MCF 10A (cell line): ENCODE results near the gene SDC3. TPM values are rescaled to one million over a fixed set of nuclear protein-coding genes. Genes with fewer than 3 reads are reported as not detected.
"Not testable (repeated sequence)": the region's sequence is repeated elsewhere in the genome, so short reads cannot be mapped to it uniquely, and the experiment has no call there.

Experiments
- BruUV-seq: library from RNA; stranded (reverse); fragments of 400-500 nt; replicated peaks from 2 replicates; lab custom pipeline; 2021; lab: Mats Ljungman, UMichigan
- CTCF ChIA-PET: fragments of 300-600 bp; sonication (Branson Sonifier 250); formaldehyde crosslinking; extraction: SDS; loops from one replicate; lab custom pipeline; 2021; ENCODE audit warnings: antibody characterized with exemption, inconsistent platforms; lab: Yijun Ruan, JAX
- POLR2A ChIA-PET: fragments of 300-600, 350-650 bp; sonication (Branson Sonifier 250); formaldehyde crosslinking; extraction: SDS; loops from one replicate; lab custom pipeline; 2020; ENCODE audit warnings: antibody characterized with exemption, inconsistent platforms; lab: Yijun Ruan, JAX
- DNase-seq: peaks from one replicate; pipeline ENCODE4 v3.0.0-alpha.2; 2018; ENCODE audit not compliant: unreplicated experiment
- H3K27ac Mint-ChIP-seq: one replicate; pipeline ENCODE4 v1.8.0; 2022; ENCODE audit warnings: mild to moderate bottlenecking, low read depth, mixed read lengths; ENCODE audit not compliant: unreplicated experiment
- H3K27me3 Mint-ChIP-seq: one replicate; pipeline ENCODE4 v1.8.0; 2022; ENCODE audit warnings: mixed read lengths; ENCODE audit not compliant: insufficient read depth, unreplicated experiment
- H3K36me3 Mint-ChIP-seq: one replicate; pipeline ENCODE4 v1.8.0; 2022; ENCODE audit warnings: mild to moderate bottlenecking, moderate library complexity, mixed read lengths; ENCODE audit not compliant: insufficient read depth, unreplicated experiment
- H3K4me1 Mint-ChIP-seq: one replicate; pipeline ENCODE4 v1.8.0; 2022; ENCODE audit warnings: mixed read lengths; ENCODE audit not compliant: insufficient read depth, unreplicated experiment
- H3K4me3 Mint-ChIP-seq: one replicate; pipeline ENCODE4 v1.8.0; 2022; ENCODE audit warnings: mild to moderate bottlenecking, moderate library complexity, mixed read lengths; ENCODE audit not compliant: unreplicated experiment
- H3K9me3 Mint-ChIP-seq: one replicate; pipeline ENCODE4 v1.8.0; 2022; ENCODE audit warnings: mixed read lengths; ENCODE audit not compliant: unreplicated experiment
- intact Hi-C: fragments of 100-400 bp; cut with micrococcal nuclease; formaldehyde crosslinking; loops from 2 replicates; pipeline ENCODE4 v1.14.1; 2022
- total RNA-seq: library from RNA; stranded (reverse); gene quantifications from 2 replicates; pipeline ENCODE4 v1.2.3, GENCODE V29; 2022
- TF ChIP-seq, protein P1 (sequence below): fragments of 200-600 bp; IDR thresholded peaks from one replicate; pipeline ENCODE4 v1.8.0; 2022; ENCODE audit warnings: antibody characterized with exemption, mild to moderate bottlenecking; ENCODE audit not compliant: unreplicated experiment

Gene SDC3
- total RNA-seq, 1 experiment from 2014 or later, result 21.7 TPM

DNA sequence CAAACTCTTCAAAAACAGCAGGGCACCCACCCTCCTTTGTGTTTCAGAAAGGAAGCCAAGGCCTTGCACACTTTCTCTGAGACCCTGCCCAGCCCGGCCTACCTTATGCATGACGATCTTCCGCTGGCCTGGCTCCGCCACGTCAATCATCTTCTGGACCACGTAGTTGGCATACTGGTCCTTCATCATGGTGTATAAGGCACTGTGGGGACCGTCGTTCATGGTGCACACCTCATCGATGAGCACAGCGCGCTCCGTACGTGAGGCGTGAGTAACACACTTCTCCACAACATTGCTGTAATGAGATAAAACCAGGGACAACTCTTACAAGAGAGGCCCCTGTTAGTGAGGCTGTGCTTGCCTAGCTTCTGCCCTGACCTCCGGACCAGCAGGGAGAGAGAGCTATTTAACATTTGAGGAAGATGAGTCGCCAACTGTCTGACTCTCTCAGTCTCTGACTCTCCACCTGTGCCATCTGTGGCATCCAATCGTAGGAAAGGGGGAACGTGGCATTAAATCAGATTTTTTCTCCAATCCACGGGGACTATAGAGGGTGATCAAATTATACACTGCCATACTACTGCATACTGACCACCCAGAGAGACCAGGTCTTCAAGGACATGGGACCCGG lies 28.1 kb upstream of the SDC3 start:
- no peaks in the 10 kb centered on the region for H3K9me3 Mint-ChIP-seq
- peaks cover 94% of the 10 kb centered on the region for H3K36me3 Mint-ChIP-seq
- H3K4me1 Mint-ChIP-seq, result peaks cover 28% of the 10 kb centered on the region
- POLR2A ChIA-PET, result no interaction called here
- H3K27ac Mint-ChIP-seq, result no peak overlapping the region
- TF ChIP-seq, protein P1, sequence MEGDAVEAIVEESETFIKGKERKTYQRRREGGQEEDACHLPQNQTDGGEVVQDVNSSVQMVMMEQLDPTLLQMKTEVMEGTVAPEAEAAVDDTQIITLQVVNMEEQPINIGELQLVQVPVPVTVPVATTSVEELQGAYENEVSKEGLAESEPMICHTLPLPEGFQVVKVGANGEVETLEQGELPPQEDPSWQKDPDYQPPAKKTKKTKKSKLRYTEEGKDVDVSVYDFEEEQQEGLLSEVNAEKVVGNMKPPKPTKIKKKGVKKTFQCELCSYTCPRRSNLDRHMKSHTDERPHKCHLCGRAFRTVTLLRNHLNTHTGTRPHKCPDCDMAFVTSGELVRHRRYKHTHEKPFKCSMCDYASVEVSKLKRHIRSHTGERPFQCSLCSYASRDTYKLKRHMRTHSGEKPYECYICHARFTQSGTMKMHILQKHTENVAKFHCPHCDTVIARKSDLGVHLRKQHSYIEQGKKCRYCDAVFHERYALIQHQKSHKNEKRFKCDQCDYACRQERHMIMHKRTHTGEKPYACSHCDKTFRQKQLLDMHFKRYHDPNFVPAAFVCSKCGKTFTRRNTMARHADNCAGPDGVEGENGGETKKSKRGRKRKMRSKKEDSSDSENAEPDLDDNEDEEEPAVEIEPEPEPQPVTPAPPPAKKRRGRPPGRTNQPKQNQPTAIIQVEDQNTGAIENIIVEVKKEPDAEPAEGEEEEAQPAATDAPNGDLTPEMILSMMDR, result no peak
- intact Hi-C loops, result no loop called here
- H3K27me3 Mint-ChIP-seq, result no peaks in the 10 kb centered on the region
- BruUV-seq, result no TSS peak
- CTCF ChIA-PET, result interaction anchor here (1.9 kb wide), 1 partner anchor 135 kb away, joined by 6 read pairs; no protein-coding TSS in a partner anchor
- no peak overlapping the region for H3K4me3 Mint-ChIP-seq
- no peak for DNase-seq

DNA sequence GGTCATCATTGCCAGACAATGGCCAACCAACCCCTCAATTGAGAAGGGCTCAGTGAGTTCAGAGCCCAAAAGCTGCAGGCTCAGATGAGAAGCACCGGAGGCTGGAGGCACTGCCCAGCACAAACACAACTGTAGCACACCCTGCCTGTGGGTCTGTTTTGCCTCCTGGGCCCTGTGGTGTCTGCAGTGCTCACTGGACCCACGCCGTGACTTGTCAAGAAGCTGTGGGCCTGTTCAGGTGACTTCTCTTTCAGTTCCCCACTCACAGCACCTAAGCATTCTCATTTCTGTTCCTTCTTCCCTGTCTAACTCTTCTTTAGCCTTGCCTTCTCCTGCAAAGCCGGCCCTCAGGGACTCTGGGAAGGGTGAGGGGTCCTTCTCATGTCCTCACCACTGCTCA lies 27.2 kb upstream of the SDC3 start:
- H3K4me3 Mint-ChIP-seq, POLR2A ChIA-PET, H3K9me3 Mint-ChIP-seq, DNase-seq, BruUV-seq, H3K27me3 Mint-ChIP-seq, intact Hi-C loops: not testable (repeated sequence)
- CTCF ChIA-PET, result interaction anchor here (1.9 kb wide), 1 partner anchor 134 kb away, joined by 6 read pairs; no protein-coding TSS in a partner anchor
- peaks cover 28% of the 10 kb centered on the region for H3K4me1 Mint-ChIP-seq
- peaks cover 94% of the 10 kb centered on the region for H3K36me3 Mint-ChIP-seq
- H3K27ac Mint-ChIP-seq, result peak overlapping the region; percentile 98

DNA sequence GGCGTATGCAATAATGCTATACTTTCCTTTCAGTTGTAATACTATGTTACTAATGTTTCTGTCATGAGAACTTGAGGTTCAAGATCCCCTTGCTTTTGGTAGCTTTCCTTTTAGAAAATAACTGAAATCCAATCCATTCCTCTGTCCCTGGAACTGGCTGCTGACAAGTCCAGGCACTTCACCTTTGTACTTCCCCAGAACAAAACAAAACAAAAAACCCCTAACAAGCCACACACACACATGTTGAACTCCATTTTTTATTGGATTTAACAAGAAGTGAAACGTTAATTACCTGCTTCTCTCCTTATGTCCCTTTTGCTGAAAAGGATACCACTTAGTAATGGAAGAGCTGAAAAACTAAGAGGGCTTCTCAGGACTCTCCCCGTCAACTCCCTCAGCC lies 26.1 kb upstream of the SDC3 start:
- TF ChIP-seq, protein P1, result no peak
- no peaks in the 10 kb centered on the region for H3K9me3 Mint-ChIP-seq
- H3K4me3 Mint-ChIP-seq, result peak overlapping the region; percentile 44
- H3K4me1 Mint-ChIP-seq, result peaks cover 28% of the 10 kb centered on the region
- ChIA-PET POLR2A (interaction anchor here (0.7 to 3.9 kb wide), 10 partner anchors 9 to 220 kb away, joined by 3 to 34 read pairs (median 4); no protein-coding TSS in a partner anchor), CTCF (interaction anchor here (1.4 kb wide), 1 partner anchor 12 kb away, joined by 5 read pairs; no protein-coding TSS in a partner anchor)
- H3K36me3 Mint-ChIP-seq, result peaks cover 94% of the 10 kb centered on the region
- intact Hi-C loops, result no loop called here
- no peaks in the 10 kb centered on the region for H3K27me3 Mint-ChIP-seq
- BruUV-seq, result no TSS peak
- H3K27ac Mint-ChIP-seq, result peak overlapping the region; percentile 98
- no peak for DNase-seq

GRCh38 chr1:30933874-30934252 lies 25.3 kb upstream of the SDC3 start:
- no peaks in the 10 kb centered on the region for H3K27me3 Mint-ChIP-seq
- no peaks in the 10 kb centered on the region for H3K9me3 Mint-ChIP-seq
- H3K4me1 Mint-ChIP-seq, result peaks cover 28% of the 10 kb centered on the region
- H3K4me3 Mint-ChIP-seq, result no peak overlapping the region
- peaks cover 95% of the 10 kb centered on the region for H3K36me3 Mint-ChIP-seq
- ChIA-PET CTCF (interaction anchor here (0.8 to 2.3 kb wide), 4 partner anchors 11 to 132 kb away, joined by 3 to 22 read pairs (median 4); no protein-coding TSS in a partner anchor), POLR2A (interaction anchor here (0.9 to 3.9 kb wide), 9 partner anchors 8 to 221 kb away, joined by 3 to 34 read pairs (median 4); no protein-coding TSS in a partner anchor)
- BruUV-seq, result no TSS peak
- peak overlapping the region; percentile 98 for H3K27ac Mint-ChIP-seq
- TF ChIP-seq, protein P1, result no peak
- DNase-seq, result no peak
- intact Hi-C loops, result no loop called here
